HG02885 (cell line): ENCODE data around the gene YEATS2.

Source experiments
- ATAC-seq: cut with Tn5 transposase; IDR thresholded peaks from one replicate; pipeline ENCODE4 v1.9.1; 2021; ENCODE audit warnings: mild to moderate bottlenecking; ENCODE audit not compliant: unreplicated experiment, poor library complexity

The YEATS2 gene

DNA sequence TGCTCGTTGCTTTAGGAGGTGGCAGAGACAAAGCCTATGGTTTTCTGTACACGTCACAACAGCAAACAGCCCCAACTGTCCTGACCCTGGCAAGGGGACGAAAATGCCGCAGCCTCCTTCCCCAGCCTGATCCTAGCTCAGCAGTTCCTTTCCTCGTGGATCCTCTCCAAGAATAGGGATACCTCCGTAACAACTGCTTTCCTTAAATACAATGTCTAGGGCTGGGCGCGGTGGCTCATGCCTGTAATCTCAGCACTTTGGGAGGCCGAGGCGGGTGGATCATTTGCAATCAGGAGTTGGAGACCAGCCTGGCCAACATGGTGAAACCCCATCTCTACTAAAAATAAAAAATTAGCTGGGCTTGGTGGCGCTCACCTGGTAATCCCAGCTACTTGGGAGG is 110.8 kb downstream of the YEATS2 start:
- ATAC-seq: no peak

DNA sequence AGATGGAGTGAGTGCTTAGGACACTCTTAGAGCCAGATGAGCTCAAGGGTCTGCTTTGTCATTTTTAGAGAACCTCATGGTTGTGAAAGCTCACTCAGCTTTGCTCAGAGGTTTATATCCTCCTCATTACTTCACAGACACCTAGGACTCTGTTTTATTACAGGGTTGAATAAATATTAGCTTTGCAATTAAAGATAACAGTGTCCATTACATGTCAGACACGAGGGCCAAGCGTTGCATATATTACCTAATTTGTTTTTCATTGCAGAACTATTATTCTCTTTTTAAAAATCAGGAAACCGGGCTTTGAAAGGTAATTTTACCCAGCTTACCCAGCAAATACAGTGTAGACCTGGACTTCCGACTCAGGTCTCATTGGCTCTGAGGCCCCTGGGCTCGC is 111.7 kb downstream of the YEATS2 start:
- no peak for ATAC-seq

GRCh38 chr3:183810643-183811594 is 113.3 kb downstream of the YEATS2 start:
- ATAC-seq: no peak

- ATAC-seq: no peak
Observed at GRCh38 chr3:183811638-183812037, 114.0 kb downstream of the YEATS2 start.

DNA sequence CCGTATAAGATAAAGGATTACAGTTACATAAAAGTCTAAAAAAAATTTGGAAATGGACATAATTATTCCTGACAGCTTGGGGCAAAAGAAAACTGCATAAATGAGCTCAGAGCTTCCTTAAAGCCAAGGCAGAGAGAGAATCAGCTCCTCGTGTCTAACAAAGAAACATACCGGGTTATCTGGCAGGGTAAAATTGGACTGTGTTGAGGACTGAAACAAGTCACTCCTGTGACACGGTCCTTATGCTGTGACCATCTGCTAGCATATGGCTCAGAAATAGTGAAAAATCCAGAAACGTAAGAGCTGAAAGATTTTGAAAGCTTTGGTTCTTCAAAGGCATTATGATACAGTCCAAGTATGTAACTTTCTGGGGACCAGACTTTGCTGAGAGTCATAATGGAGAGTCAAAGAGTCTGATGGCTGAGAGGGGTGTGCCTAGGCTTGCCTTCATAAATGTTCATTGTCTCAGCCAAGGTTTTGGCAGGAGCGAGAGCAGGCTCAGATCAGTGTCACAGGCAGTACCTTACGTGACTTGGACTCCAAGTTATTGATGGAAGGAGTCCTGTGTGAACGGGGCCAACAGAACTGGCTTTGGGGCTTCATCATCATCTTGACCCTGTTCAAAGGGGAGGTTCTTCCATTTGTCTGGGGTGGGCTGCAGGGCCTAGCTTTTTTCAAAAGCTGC is 115.3 kb downstream of the YEATS2 start:
- no peak for ATAC-seq

GRCh38 chr3:183814240-183814639 is 116.6 kb downstream of the YEATS2 start:
- no peak for ATAC-seq

DNA sequence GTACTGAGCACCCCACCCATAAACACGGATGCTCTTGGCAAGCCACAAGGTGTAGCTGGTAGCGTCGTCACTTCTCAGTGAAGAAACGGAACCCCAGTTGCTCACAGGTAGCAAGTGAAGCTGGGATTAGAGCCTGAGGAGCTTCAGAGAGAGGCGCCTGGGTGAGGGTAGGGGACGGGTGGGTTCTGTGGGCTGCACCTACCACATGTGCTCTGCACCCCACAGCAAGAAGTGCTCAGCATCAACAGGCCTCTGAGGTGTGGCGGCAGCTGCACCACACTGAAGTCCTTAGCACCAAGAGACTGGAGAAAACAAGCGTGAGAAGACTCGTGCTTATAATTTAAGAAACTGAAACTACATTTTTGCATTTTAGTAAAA is 118.0 kb downstream of the YEATS2 start:
- ATAC-seq: peak; percentile 64

DNA sequence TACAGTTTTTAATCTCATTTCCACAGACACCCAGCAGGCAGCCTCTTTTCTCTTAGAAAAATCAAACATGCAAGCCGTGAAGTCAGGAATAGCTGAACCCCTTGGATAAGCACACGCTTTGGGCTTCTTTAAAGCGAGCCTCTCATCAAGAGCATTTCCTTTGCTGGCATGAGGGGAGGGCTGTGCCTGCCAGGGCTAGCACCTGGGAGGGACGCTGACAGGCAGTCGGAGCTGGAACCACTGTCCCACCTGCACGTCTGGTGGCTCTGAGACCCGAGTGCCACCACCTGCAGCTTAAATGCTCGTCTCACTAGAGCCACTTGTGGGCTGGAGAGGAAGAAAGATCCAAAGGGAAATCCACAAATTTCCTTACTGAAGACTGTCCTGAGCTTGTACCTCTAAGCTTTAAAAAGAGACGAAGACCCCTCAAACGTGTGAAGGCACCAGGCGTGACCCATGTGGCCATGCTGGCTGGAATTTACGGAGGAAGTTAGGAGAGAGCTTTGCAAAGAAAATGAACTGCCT is 118.4 kb downstream of the YEATS2 start:
- peak; percentile 15 for ATAC-seq

GRCh38 chr3:183816681-183817510 is 119.3 kb downstream of the YEATS2 start:
- no peak for ATAC-seq

- ATAC-seq: no peak
Observed at GRCh38 chr3:183817639-183818038, 120.0 kb downstream of the YEATS2 start.

- no peak for ATAC-seq
Observed at GRCh38 chr3:183818041-183818620, 120.5 kb downstream of the YEATS2 start.

DNA sequence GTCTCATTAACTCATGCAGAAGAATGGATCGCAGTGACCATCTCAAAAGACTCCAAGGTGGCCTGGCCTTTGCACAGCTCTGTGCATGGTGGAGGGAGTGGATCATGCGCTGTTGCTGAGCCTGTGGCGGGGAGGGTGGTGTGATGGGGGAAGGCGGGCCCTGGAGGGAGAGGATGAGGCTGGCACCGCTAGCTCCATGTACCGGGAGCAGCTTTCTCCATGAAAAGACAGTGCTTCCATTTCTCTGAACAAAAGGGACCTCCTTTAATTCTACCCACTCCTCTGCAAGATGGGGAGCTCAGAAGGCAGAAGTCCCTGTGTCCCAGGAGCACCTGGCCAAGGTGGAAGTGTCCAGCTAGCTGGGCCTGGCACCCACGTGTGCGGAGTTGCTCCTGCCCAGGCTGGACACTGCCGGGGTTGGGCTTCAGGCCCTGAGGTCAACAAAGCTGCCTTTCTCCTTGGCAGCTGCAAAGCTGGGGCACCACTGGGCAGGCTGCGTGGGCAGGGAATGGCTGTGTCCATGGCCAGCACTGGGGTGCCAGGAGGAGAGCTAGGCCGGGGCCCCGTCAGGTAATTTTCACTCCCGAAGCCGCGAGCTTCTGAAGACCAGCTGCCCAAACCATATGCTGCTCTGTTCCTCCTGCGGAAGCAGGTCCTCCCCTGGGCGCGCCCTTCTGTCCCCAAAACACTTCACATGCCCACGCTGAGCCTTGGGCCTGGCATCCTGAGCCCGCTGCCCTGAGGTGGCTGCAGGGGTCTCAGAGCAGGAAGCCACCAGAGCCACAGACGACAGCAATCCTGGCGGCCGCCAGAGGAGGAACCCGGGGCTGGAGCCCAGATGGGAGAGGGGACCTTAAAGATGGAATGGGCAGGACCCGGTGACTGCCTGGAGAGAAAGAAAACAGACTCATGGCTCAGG is 121.4 kb downstream of the YEATS2 start:
- ATAC-seq: no peak

- ATAC-seq: no peak
Observed at GRCh38 chr3:183819831-183820230, 122.2 kb downstream of the YEATS2 start.

DNA sequence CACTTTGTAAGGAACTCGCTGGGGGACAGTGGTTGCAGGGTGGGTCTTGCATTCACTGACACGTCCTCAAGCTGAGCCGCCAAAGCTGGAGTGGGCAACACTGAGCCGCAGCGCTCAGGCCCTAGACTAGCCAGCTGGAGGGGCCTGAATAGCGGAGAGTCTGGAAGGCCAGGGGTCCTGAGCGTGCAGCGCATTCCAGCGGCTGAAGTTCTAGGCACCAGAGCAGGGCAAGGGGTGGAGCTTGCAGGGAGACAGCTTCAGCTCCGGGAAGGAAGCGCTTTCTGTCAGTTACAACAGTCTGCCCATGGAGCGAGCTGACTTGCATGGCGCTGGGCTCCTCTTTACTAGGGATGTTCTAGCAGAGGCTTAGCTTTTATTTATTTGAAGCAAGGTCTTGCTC is 125.0 kb downstream of the YEATS2 start:
- no peak for ATAC-seq

GRCh38 chr3:183823963-183824362 is 126.4 kb downstream of the YEATS2 start:
- ATAC-seq: no peak

GRCh38 chr3:183824761-183825455 is 127.3 kb downstream of the YEATS2 start:
- ATAC-seq: peak; percentile 43

- peak; percentile 60 for ATAC-seq
Observed at GRCh38 chr3:183825456-183826161, 128.0 kb downstream of the YEATS2 start, which contains the start of gene MAP6D1. MAP6D1 (minus strand) TSS chr3:183825577; CDS start chr3:183825547, 30 bp downstream.
